Urinary bladder (tissue), 4 donors: ENCODE results near the gene SMARCB1. TPM values are rescaled to one million over a fixed set of nuclear protein-coding genes. Genes with fewer than 3 reads are reported as not detected.
A peak's percentile ranks its signal among the peaks of the same experiment; 100 is the strongest.

Source experiments
- DNase-seq: peaks from one replicate; pipeline ENCODE4 v3.0.0-alpha.2; 2015; ENCODE audit errors: extremely low spot score
- H3K27ac ChIP-seq: one replicate; pipeline ENCODE4 v1.5.1; 2013; ENCODE audit warnings: low read depth, mild to moderate bottlenecking, moderate library complexity
- H3K36me3 ChIP-seq: one replicate; pipeline ENCODE4 v1.6.1; 2013; ENCODE audit warnings: mild to moderate bottlenecking, moderate library complexity; ENCODE audit not compliant: insufficient read depth
- H3K4me1 ChIP-seq: one replicate; pipeline ENCODE4 v1.6.1; 2013; ENCODE audit warnings: mild to moderate bottlenecking, moderate library complexity; ENCODE audit not compliant: insufficient read depth
- H3K4me3 ChIP-seq: one replicate; pipeline ENCODE4 v1.5.1; 2013; ENCODE audit warnings: low read depth, low read length
- WGBS: extraction: QIAGEN DNeasy Blood & Tissue Kit; methylation state at CpG from one replicate; pipeline ENCODE4 v1.1.7; 2013; 5-methylcytosine and 5-hydroxymethylcytosine counted together
- polyA plus RNA-seq: library from polyadenylated mRNA; stranded (reverse); fragments of 200-250 nt; gene quantifications from one replicate; pipeline ENCODE4 v1.2.3, GENCODE V29; 2013
- total RNA-seq: library from RNA; depleted of rRNA; stranded (reverse); fragments of >200 nt; gene quantifications from one replicate; pipeline ENCODE4 v1.2.3, GENCODE V29; 2014
- donor health status: healthy with polysubstance abuse.
- donor health status: healthy.

Gene SMARCB1
- total and polyA plus RNA-seq, 2 donors = 16.7 to 47.9 TPM

GRCh38 chr22:23837496-23837859 is 50.7 kb downstream of the SMARCB1 start:
- Histone ChIP-seq H3K27ac (no peak overlapping the region), H3K4me3 (no peak overlapping the region), H3K4me1 (no peaks in the 10 kb centered on the region), H3K36me3 (peaks cover 4% of the 10 kb centered on the region)
- 85% methylated on average over 12 of the region's 12 CpGs for WGBS
- DNase-seq = no peak

GRCh38 chr22:23837911-23838680 is 51.3 kb downstream of the SMARCB1 start:
- 36% methylated on average over 41 of the region's 41 CpGs for WGBS
- peak overlapping the region; percentile 40 for H3K4me3 ChIP-seq
- no peak overlapping the region for H3K27ac ChIP-seq
- peaks cover 4% of the 10 kb centered on the region for H3K36me3 ChIP-seq
- no peaks in the 10 kb centered on the region for H3K4me1 ChIP-seq
- no peak for DNase-seq

DNA sequence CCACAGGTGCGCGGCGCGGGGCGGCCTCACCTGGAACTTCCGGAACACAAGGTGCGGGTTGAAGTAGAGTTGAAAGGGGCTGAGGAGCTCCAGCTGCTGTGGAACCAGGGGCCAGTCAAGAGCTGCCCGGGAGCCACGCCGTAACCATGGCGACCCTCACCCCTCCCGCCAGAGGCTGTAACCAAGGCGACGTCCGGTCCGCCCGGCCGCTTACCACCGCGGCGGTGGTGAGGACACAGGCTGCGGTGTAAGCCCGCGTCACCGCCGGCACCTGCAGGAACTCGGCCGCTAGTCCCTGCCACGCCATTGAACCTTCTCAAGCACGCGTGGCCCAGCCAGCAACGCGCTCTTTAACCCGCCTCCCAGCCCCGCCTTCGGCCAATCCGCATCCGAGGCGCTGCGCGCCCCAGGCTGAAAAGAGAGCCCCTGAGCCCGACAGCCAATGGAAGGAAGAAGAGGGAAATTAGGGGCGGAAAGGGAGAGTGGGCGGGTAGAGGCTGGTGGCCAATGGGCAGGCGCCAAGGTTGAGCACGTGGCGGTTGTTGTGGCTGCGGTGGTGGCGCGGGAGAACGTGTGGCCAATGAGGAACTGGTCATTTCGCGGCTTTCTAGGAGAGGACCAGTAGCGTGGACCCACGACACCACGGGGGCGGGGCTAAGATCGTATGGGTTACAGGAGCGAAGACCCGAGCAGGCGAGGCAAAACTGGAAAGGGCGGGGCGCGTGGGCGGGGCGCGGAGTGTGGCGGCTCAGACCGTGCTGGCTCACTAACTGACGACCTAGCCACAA is 52.1 kb downstream of the SMARCB1 start, which contains the start of gene DERL3:
TSS of gene DERL3 (minus strand) at position 326 of the 788 bp plus-strand sequence. CDS start at position 307, 19 bp downstream.
- Histone ChIP-seq H3K4me3 (peak within 1 kb of the TSS; percentile 40), H3K4me1 (no peaks in the 10 kb centered on the region), H3K36me3 (peaks cover 3% of the 10 kb centered on the region), H3K27ac (no peak within 1 kb of the TSS)
- under 1% methylated on average over 70 of the region's 70 CpGs for WGBS
- peak; percentile 88 for DNase-seq

- H3K4me3 ChIP-seq = no peak overlapping the region
- H3K36me3 ChIP-seq = no peaks in the 10 kb centered on the region
- H3K4me1 ChIP-seq = no peaks in the 10 kb centered on the region
- 80% methylated on average over 7 of the region's 7 CpGs for WGBS
- DNase-seq = no peak
- H3K27ac ChIP-seq = no peak overlapping the region
Observed at GRCh38 chr22:23840026-23840425, 53.3 kb downstream of the SMARCB1 start.

- Histone ChIP-seq H3K27ac (no peak overlapping the region), H3K36me3 (no peaks in the 10 kb centered on the region), H3K4me3 (no peak overlapping the region), H3K4me1 (no peaks in the 10 kb centered on the region)
- DNase-seq = no peak
- WGBS = 80% methylated on average over 5 of the region's 5 CpGs
Observed at GRCh38 chr22:23841292-23841691, 54.5 kb downstream of the SMARCB1 start.

GRCh38 chr22:23841736-23842445 is 55.1 kb downstream of the SMARCB1 start:
- Histone ChIP-seq H3K27ac (no peak overlapping the region), H3K4me3 (no peak overlapping the region), H3K4me1 (no peaks in the 10 kb centered on the region), H3K36me3 (no peaks in the 10 kb centered on the region)
- DNase-seq = no peak
- WGBS = 62% methylated on average over 20 of the region's 20 CpGs

GRCh38 chr22:23842599-23842998 is 55.8 kb downstream of the SMARCB1 start:
- H3K36me3 ChIP-seq = no peaks in the 10 kb centered on the region
- H3K4me1 ChIP-seq = no peaks in the 10 kb centered on the region
- no peak for DNase-seq
- no peak overlapping the region for H3K27ac ChIP-seq
- no peak overlapping the region for H3K4me3 ChIP-seq
- 80% methylated on average over 4 of the region's 4 CpGs for WGBS

- no peaks in the 10 kb centered on the region for H3K4me1 ChIP-seq
- H3K4me3 ChIP-seq = no peak overlapping the region
- no peak for DNase-seq
- no peak overlapping the region for H3K27ac ChIP-seq
- WGBS = 77% methylated on average over 8 of the region's 8 CpGs
- H3K36me3 ChIP-seq = no peaks in the 10 kb centered on the region
Observed at GRCh38 chr22:23844739-23845202, 58.0 kb downstream of the SMARCB1 start.

DNA sequence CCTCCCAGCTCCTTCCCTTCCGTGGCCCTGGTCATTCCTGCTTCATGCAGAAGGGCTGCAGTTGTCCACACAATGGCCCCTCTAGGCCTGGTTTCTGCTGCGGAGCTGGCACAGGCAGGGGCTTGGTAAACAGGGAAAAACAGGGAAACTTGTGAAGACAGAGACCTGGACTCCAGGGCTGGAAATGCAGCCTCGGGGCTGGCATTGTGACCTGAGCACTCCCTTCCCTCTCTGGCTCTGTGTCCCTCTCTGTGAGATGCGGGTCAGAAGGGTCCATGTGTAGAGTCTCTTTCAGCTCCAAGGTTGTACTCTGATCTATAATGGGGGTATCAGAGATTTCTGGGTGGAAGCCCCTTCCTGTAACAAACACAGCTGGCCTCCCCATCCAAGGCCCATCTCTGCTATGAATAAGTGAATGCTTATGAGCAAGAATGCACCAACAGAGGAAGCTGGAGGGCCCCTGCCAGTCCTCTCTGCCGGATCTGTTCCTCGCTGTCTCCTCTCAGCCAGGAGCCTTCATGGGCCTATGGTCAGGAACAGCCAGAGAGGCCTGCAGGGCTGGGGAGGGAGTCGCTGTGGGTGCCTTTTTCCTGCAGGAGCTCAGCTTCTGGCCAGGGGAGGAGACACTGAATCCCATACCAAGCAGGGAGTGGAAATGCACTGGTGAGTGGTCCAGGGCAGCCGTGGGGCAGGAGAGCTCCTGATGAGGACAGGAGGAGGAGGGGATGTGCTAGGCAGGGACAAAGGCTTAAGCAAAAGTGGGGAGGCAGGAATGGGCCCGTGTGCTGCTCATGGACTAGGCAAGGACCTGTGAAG is 58.7 kb downstream of the SMARCB1 start:
- no peak overlapping the region for H3K27ac ChIP-seq
- 74% methylated on average over 9 of the region's 9 CpGs for WGBS

GRCh38 chr22:23846081-23846469 is 59.3 kb downstream of the SMARCB1 start:
- no peaks in the 10 kb centered on the region for H3K4me1 ChIP-seq
- DNase-seq = no peak
- H3K36me3 ChIP-seq = no peaks in the 10 kb centered on the region
- H3K4me3 ChIP-seq = no peak overlapping the region
- 69% methylated on average over 7 of the region's 7 CpGs for WGBS
- H3K27ac ChIP-seq = no peak overlapping the region

More for the DNA sequence above, 58.7 kb downstream of the SMARCB1 start:
- Histone ChIP-seq H3K36me3 (no peaks in the 10 kb centered on the region), H3K4me1 (no peaks in the 10 kb centered on the region), H3K4me3 (no peak overlapping the region)
- DNase-seq = no peak

- Histone ChIP-seq H3K4me3 (no peak overlapping the region), H3K36me3 (no peaks in the 10 kb centered on the region), H3K27ac (no peak overlapping the region), H3K4me1 (no peaks in the 10 kb centered on the region)
- 88% methylated on average over 18 of the region's 18 CpGs for WGBS
- DNase-seq = no peak
Observed at GRCh38 chr22:23847310-23847920, 60.6 kb downstream of the SMARCB1 start.

GRCh38 chr22:23847991-23848864 is 61.5 kb downstream of the SMARCB1 start:
- WGBS = 81% methylated on average over 24 of the region's 24 CpGs
- no peak for DNase-seq
- H3K36me3 ChIP-seq = no peaks in the 10 kb centered on the region
- H3K27ac ChIP-seq = no peak overlapping the region
- H3K4me3 ChIP-seq = no peak overlapping the region
- H3K4me1 ChIP-seq = no peaks in the 10 kb centered on the region
